Sigmoid colon (tissue), 4 donors: ENCODE measurements around the gene RFC3.

Experiments
- EP300 ChIP-seq, 4 donors: sonication (generic); formaldehyde crosslinking; IDR thresholded peaks; one replicate each; pipeline ENCODE4 v1.6.1; 2017; ENCODE audit warnings: antibody characterized with exemption in 4 of 4
- POLR2A ChIP-seq, 2 donors: fragments of 450-650 bp; IDR thresholded peaks; one replicate each; pipeline ENCODE4 v1.6.1; 2016; ENCODE audit warnings: antibody characterized with exemption in 2 of 2, mild to moderate bottlenecking in 2 of 2, moderate library complexity in 2 of 2
- POLR2AphosphoS5 ChIP-seq, 4 donors: sonication (generic); formaldehyde crosslinking; IDR thresholded peaks; one replicate each; pipeline ENCODE4 v1.6.1; 2017; ENCODE audit warnings: antibody characterized with exemption in 4 of 4
- TF ChIP-seq, protein P1 (sequence below), 4 experiments: fragments of 450-650 bp in 3 of 4; fragments of 200-600 bp in 1 of 4; IDR thresholded peaks; one replicate each; pipeline ENCODE4 v1.5.1; 2016 to 2019; ENCODE audit warnings: antibody characterized with exemption in 4 of 4, mild to moderate bottlenecking in 3 of 4, moderate library complexity in 2 of 4

DNA sequence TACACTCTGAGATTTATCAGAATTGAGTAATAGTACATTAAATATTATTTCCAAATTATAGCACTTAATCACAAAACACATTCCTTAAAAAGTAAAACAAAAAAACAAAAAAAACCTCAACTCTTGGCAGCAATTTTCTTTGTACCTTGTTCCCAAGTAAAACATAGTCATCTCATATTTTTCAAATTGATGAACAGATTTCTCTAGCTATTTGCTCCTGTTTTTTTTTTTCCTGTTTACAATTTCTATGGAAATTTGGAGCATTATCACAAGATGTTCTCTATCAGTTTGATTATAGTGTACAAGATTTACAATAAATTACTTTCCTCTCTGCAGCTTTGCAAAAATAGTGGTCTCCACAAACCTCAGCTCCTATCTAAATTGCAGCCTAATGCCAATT, 25.0 kb downstream of the RFC3 start:
- TF ChIP-seq, protein P1, sequence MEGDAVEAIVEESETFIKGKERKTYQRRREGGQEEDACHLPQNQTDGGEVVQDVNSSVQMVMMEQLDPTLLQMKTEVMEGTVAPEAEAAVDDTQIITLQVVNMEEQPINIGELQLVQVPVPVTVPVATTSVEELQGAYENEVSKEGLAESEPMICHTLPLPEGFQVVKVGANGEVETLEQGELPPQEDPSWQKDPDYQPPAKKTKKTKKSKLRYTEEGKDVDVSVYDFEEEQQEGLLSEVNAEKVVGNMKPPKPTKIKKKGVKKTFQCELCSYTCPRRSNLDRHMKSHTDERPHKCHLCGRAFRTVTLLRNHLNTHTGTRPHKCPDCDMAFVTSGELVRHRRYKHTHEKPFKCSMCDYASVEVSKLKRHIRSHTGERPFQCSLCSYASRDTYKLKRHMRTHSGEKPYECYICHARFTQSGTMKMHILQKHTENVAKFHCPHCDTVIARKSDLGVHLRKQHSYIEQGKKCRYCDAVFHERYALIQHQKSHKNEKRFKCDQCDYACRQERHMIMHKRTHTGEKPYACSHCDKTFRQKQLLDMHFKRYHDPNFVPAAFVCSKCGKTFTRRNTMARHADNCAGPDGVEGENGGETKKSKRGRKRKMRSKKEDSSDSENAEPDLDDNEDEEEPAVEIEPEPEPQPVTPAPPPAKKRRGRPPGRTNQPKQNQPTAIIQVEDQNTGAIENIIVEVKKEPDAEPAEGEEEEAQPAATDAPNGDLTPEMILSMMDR (IDR thresholded peaks at IDR 0.05), result no peak
- no peak for TF ChIP-seq POLR2A (IDR thresholded peaks at IDR 0.05)
- no peak for TF ChIP-seq EP300 (IDR thresholded peaks at IDR 0.05)
- no peak for TF ChIP-seq POLR2AphosphoS5 (IDR thresholded peaks at IDR 0.05)
